ENCODE measurements around the gene TOX3. TPM values are rescaled to one million over a fixed set of nuclear protein-coding genes. Genes with fewer than 3 reads are reported as not detected.

Gene TOX3
- total RNA-seq, 6 donors from 2014 or later: 0.61 to 22.0 (median 4.9) TPM

GRCh38 chr16:52512297-52512987 is 34.5 kb downstream of the TOX3 start:
- 79 to 91% methylated on average over 4 of the region's 4 CpGs for WGBS, 2 donors
- Histone ChIP-seq H3K27me3 (no peaks in the 10 kb centered on the region), H3K27ac (no peak overlapping the region), H3K9me3 (no peaks in the 10 kb centered on the region), H3K36me3 (no peaks in the 10 kb centered on the region), H3K4me3 (no peak overlapping the region), H3K4me1 (no peaks in the 10 kb centered on the region)
- DNase-seq (no peak), ATAC-seq (ENCODE audit: low FRiP score in 2 of 2) (no peak)
- TF ChIP-seq CTCF (IDR thresholded peaks at IDR 0.05): no peak
- TF ChIP-seq POLR2A (IDR thresholded peaks at IDR 0.05): no peak
- TF ChIP-seq EP300 (IDR thresholded peaks at IDR 0.05): no peak
- TF ChIP-seq POLR2AphosphoS5 (IDR thresholded peaks at IDR 0.05): no peak

GRCh38 chr16:52501746-52502145 is 45.2 kb downstream of the TOX3 start:
- Histone ChIP-seq H3K9me3 (no peaks in the 10 kb centered on the region), H3K4me3 (no peak overlapping the region), H3K36me3 (no peaks in the 10 kb centered on the region), H3K27me3 (no peaks in the 10 kb centered on the region), H3K4me1 (no peaks in the 10 kb centered on the region), H3K27ac (no peak overlapping the region)
- TF ChIP-seq POLR2AphosphoS5 (IDR thresholded peaks at IDR 0.05): no peak
- no peak for TF ChIP-seq POLR2A (IDR thresholded peaks at IDR 0.05)
- no peak for TF ChIP-seq EP300 (IDR thresholded peaks at IDR 0.05)
- TF ChIP-seq CTCF (IDR thresholded peaks at IDR 0.05): no peak
- ATAC-seq (ENCODE audit: low FRiP score in 2 of 2) (no peak), DNase-seq (no peak)
- 58 to 59% methylated on average over 4 of the region's 4 CpGs for whole genome bisulfite sequencing, 2 donors

GRCh38 chr16:52500963-52501362 is 46.0 kb downstream of the TOX3 start:
- ATAC-seq (ENCODE audit: low FRiP score in 2 of 2): no peak
- no peak overlapping the region for H3K27ac ChIP-seq
- no peaks in the 10 kb centered on the region for H3K9me3 ChIP-seq
- H3K27me3 ChIP-seq: no peaks in the 10 kb centered on the region
- H3K4me3 ChIP-seq: no peak overlapping the region
- H3K36me3 ChIP-seq: no peaks in the 10 kb centered on the region
- TF ChIP-seq POLR2A (IDR thresholded peaks at IDR 0.05): no peak
- TF ChIP-seq CTCF (IDR thresholded peaks at IDR 0.05): no peak
- no peak for TF ChIP-seq POLR2AphosphoS5 (IDR thresholded peaks at IDR 0.05)
- TF ChIP-seq EP300 (IDR thresholded peaks at IDR 0.05): no peak
- no peaks in the 10 kb centered on the region for H3K4me1 ChIP-seq
- DNase-seq: no peak

- WGBS, 2 donors: 49 to 57% methylated on average over 5 of the region's 5 CpGs
- H3K27me3 ChIP-seq: no peaks in the 10 kb centered on the region
Measured at GRCh38 chr16:52499060-52499440, 47.9 kb downstream of the TOX3 start.

More at GRCh38 chr16:52499060-52499440, 47.9 kb downstream of the TOX3 start:
- ATAC-seq (ENCODE audit: low FRiP score in 2 of 2): no peak
- Histone ChIP-seq H3K9me3 (no peaks in the 10 kb centered on the region), H3K4me1 (no peaks in the 10 kb centered on the region), H3K27ac (no peak overlapping the region), H3K4me3 (no peak overlapping the region), H3K36me3 (no peaks in the 10 kb centered on the region)
- DNase-seq: no peak
- TF ChIP-seq POLR2A (IDR thresholded peaks at IDR 0.05): no peak
- no peak for TF ChIP-seq CTCF (IDR thresholded peaks at IDR 0.05)
- no peak for TF ChIP-seq EP300 (IDR thresholded peaks at IDR 0.05)
- TF ChIP-seq POLR2AphosphoS5 (IDR thresholded peaks at IDR 0.05): no peak

All from upper lobe of left lung (tissue), 6 donors.